Panc1 (cell line): ENCODE data around the gene ADA.

Source experiments
- POLR2AphosphoS5 ChIP-seq: IDR thresholded peaks from 2 replicates; pipeline ENCODE4 v1.6.1; 2012; ENCODE audit warnings: mild to moderate bottlenecking, low read depth, low read length, moderate library complexity
- TCF7L2 ChIP-seq: IDR thresholded peaks from 2 replicates; pipeline ENCODE4 v1.6.1; 2011; ENCODE audit warnings: mild to moderate bottlenecking, low read depth, low read length, inconsistent platforms
- TF ChIP-seq, protein P1 (sequence below): fragments of 450-650 bp; IDR thresholded peaks from 2 replicates; pipeline ENCODE4 v1.5.1; 2017; ENCODE audit warnings: mild to moderate bottlenecking

- TF ChIP-seq, protein P1, sequence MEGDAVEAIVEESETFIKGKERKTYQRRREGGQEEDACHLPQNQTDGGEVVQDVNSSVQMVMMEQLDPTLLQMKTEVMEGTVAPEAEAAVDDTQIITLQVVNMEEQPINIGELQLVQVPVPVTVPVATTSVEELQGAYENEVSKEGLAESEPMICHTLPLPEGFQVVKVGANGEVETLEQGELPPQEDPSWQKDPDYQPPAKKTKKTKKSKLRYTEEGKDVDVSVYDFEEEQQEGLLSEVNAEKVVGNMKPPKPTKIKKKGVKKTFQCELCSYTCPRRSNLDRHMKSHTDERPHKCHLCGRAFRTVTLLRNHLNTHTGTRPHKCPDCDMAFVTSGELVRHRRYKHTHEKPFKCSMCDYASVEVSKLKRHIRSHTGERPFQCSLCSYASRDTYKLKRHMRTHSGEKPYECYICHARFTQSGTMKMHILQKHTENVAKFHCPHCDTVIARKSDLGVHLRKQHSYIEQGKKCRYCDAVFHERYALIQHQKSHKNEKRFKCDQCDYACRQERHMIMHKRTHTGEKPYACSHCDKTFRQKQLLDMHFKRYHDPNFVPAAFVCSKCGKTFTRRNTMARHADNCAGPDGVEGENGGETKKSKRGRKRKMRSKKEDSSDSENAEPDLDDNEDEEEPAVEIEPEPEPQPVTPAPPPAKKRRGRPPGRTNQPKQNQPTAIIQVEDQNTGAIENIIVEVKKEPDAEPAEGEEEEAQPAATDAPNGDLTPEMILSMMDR, result no peak
- no peak for TF ChIP-seq POLR2AphosphoS5
- TF ChIP-seq TCF7L2, result no peak
Observed at GRCh38 chr20:44681796-44682566, 30.5 kb upstream of the ADA start.
